HG03159 (cell line): ENCODE results near the gene ST6GALNAC6.
"Not testable (repeated sequence)": the region's sequence is repeated elsewhere in the genome, so short reads cannot be mapped to it uniquely, and the experiment has no call there.

ENCODE experiments used
- ATAC-seq: cut with Tn5 transposase; IDR thresholded peaks from one replicate; pipeline ENCODE4 v1.9.1; 2021; ENCODE audit warnings: mild to moderate bottlenecking, moderate library complexity; ENCODE audit not compliant: unreplicated experiment

The ST6GALNAC6 gene

DNA sequence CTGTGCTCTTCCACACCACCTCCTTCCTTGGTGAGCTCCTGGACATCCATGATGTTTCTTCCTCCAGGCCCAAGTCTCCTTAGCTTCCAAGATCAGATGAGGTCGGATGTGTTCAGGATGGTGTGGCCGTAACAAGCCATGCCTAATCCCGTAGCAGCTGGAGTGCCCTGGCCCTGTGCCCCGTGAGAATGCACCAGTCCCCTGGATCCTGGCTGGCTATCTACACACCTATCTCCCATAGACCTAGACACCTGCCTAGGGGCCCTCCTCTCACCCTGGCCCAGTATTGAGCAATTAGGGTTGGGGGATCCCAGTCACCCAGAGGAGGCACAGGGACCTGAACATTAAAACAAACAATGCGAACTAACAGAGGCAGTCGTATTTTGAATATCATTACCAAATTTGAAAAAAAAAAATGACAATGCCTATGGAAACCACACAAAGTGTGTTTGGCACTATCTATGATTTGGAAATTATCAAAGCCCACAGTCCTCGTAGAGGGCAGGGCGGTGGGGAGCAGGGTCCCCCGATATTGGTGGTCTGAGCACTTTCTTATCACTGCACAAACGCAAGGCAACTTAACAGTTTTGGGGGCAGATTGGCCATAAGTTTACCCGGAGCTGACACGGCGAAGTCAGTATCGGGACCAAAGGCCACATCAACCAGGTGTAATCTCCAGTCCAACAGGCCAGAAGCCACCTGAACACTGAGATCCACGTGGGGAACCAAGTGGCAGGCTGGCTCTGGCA is 58.1 kb downstream of the ST6GALNAC6 start:
- no peak for ATAC-seq

GRCh38 chr9:127838375-127839078 is 60.9 kb downstream of the ST6GALNAC6 start:
- ATAC-seq = no peak

DNA sequence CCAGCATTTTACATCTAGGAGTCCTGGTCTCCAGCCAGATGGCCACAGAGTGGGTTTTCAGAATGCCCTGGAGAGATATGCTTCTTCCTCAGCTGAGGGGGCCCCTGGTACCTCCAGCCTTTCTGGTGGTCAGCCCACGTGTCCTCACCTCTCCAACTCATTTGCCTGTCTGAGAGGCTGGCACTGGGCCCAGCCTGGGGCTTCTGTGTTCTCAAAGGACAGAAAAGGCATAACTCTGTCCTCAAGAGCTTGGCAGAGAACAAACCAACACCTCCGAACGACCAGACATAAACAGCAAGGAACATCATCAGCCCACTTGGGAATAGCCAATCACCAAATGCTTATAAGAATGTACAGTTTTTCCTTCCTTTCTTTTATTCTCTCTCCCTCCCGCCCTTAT is 62.1 kb downstream of the ST6GALNAC6 start:
- no peak for ATAC-seq

GRCh38 chr9:127836561-127836960 is 62.8 kb downstream of the ST6GALNAC6 start:
- not testable (repeated sequence) for ATAC-seq

- no peak for ATAC-seq
These were observed 63.3 kb downstream of the ST6GALNAC6 start for GRCh38 chr9:127835991-127836516.
